Trophoblast cell (in vitro differentiated cells and primary cell): ENCODE data around the gene SCO1.

Source experiments
- DNase-seq, 2 donors: peaks; one replicate each; pipeline ENCODE4 v3.0.0-alpha.2; 2016
- H2AFZ ChIP-seq: 2 replicates; pipeline ENCODE4 v1.6.1; 2013; ENCODE audit warnings: low read length, moderate library complexity, mild to moderate bottlenecking; ENCODE audit not compliant: insufficient read depth, poor library complexity
- H2AK5ac ChIP-seq: 2 replicates; pipeline ENCODE4 v1.6.1; 2013; ENCODE audit warnings: mild to moderate bottlenecking, low read length
- H2BK120ac ChIP-seq: 2 replicates; pipeline ENCODE4 v1.6.1; 2013; ENCODE audit warnings: low read length, mild to moderate bottlenecking, moderate library complexity; ENCODE audit not compliant: insufficient read depth, poor library complexity
- H2BK12ac ChIP-seq: 2 replicates; pipeline ENCODE4 v1.6.1; 2013; ENCODE audit warnings: mild to moderate bottlenecking, low read length, moderate library complexity
- H2BK5ac ChIP-seq: 2 replicates; pipeline ENCODE4 v1.6.1; 2013; ENCODE audit warnings: low read length, low read depth, moderate library complexity, mild to moderate bottlenecking; ENCODE audit not compliant: poor library complexity
- H3K14ac ChIP-seq: 2 replicates; pipeline ENCODE4 v1.6.1; 2013; ENCODE audit warnings: mild to moderate bottlenecking, low read length
- H3K18ac ChIP-seq: 2 replicates; pipeline ENCODE4 v1.6.1; 2013; ENCODE audit warnings: mild to moderate bottlenecking, low read length
- H3K23ac ChIP-seq: 2 replicates; pipeline ENCODE4 v1.6.1; 2013; ENCODE audit warnings: low read length
- H3K27ac ChIP-seq: 2 replicates; pipeline ENCODE4 v1.5.1; 2013; ENCODE audit warnings: low read depth, mild to moderate bottlenecking, inconsistent platforms, low read length, moderate library complexity
- H3K27me3 ChIP-seq: 2 replicates; pipeline ENCODE4 v1.6.1; 2013; ENCODE audit warnings: inconsistent platforms, mild to moderate bottlenecking, low read length, moderate library complexity; ENCODE audit not compliant: insufficient read depth
- H3K36me3 ChIP-seq, 2 experiments: 1 replicate in 1 of 2; 2 replicates in 1 of 2; pipeline ENCODE4 v1.6.1; 2013; ENCODE audit warnings: low read length in 2 of 2, mild to moderate bottlenecking in 2 of 2, moderate library complexity in 1 of 2; ENCODE audit not compliant: insufficient read depth in 2 of 2, control insufficient read depth in 1 of 2
- H3K4ac ChIP-seq: 2 replicates; pipeline ENCODE4 v1.6.1; 2013; ENCODE audit warnings: low read depth, mild to moderate bottlenecking, low read length, moderate library complexity
- H3K4me1 ChIP-seq, 2 experiments: 1 replicate in 1 of 2; 2 replicates in 1 of 2; pipeline ENCODE4 v1.6.1; 2013; ENCODE audit warnings: low read length in 2 of 2, mild to moderate bottlenecking in 2 of 2, moderate library complexity in 1 of 2; ENCODE audit not compliant: insufficient read depth in 2 of 2, control insufficient read depth in 1 of 2
- H3K4me2 ChIP-seq: 2 replicates; pipeline ENCODE4 v1.6.1; 2013; ENCODE audit warnings: inconsistent platforms, mild to moderate bottlenecking, low read length, moderate library complexity
- H3K4me3 ChIP-seq: 2 replicates; pipeline ENCODE4 v1.5.1; 2013; ENCODE audit warnings: mild to moderate bottlenecking, low read depth, low read length, inconsistent platforms
- H3K79me1 ChIP-seq: one replicate; pipeline ENCODE4 v1.6.1; 2013; ENCODE audit warnings: low read length
- H3K79me2 ChIP-seq: 2 replicates; pipeline ENCODE4 v1.6.1; 2013; ENCODE audit warnings: low read length, mild to moderate bottlenecking; ENCODE audit not compliant: control insufficient read depth, insufficient read depth, poor library complexity
- H3K9ac ChIP-seq: 2 replicates; pipeline ENCODE4 v1.6.1; 2013; ENCODE audit warnings: mild to moderate bottlenecking, low read length
- H3K9me3 ChIP-seq: 2 replicates; pipeline ENCODE4 v1.6.1; 2013; ENCODE audit warnings: low read depth, mild to moderate bottlenecking, control low read depth, inconsistent platforms, low read length; ENCODE audit not compliant: insufficient read depth
- H4K12ac ChIP-seq: 2 replicates; pipeline ENCODE4 v1.6.1; 2013; ENCODE audit warnings: low read depth, mild to moderate bottlenecking, low read length, moderate library complexity
- H4K8ac ChIP-seq: 2 replicates; pipeline ENCODE4 v1.6.1; 2013; ENCODE audit warnings: low read depth, mild to moderate bottlenecking, low read length, moderate library complexity
- H4K91ac ChIP-seq: one replicate; pipeline ENCODE4 v1.6.1; 2013; ENCODE audit warnings: low read depth, mild to moderate bottlenecking, low read length, moderate library complexity
- WGBS: extraction: QIAGEN DNeasy Blood & Tissue Kit; methylation state at CpG from one replicate; pipeline ENCODE4 v1.1.7; 2013; ENCODE audit warnings: missing lambda C conversion rate; ENCODE audit not compliant: insufficient read length, insufficient coverage; ENCODE audit errors: extremely low coverage; 5-methylcytosine and 5-hydroxymethylcytosine counted together

The SCO1 gene

DNA sequence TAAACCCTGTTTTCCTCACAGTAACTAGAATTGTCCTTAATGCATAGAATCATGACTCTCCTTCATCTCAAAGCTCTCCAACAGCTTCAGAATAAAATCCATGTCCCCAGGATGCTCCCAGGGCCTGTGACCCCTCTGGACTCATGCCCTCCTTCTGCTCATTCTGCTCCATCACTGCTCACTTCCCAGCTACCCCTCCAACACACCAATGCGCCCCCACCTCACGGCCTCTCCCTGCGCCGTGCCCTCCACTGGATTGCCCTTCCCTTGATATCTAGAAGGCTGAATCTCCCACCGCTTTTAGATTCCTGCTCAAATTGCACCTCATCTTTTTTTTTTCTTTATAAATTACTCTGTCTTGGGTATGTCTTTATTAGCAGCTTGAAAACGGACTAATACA lies 45.1 kb upstream of the SCO1 start:
- H2BK120ac ChIP-seq = no peak overlapping the region
- no peak overlapping the region for H3K27ac ChIP-seq
- H3K14ac ChIP-seq = no peak overlapping the region
- H2BK12ac ChIP-seq = no peak overlapping the region
- H3K9me3 ChIP-seq = no peaks in the 10 kb centered on the region
- H3K9ac ChIP-seq = no peak overlapping the region
- no peak overlapping the region for H2BK5ac ChIP-seq
- no peak overlapping the region for H3K23ac ChIP-seq
- H3K4me2 ChIP-seq = no peak overlapping the region
- no peaks in the 10 kb centered on the region for H3K79me1 ChIP-seq
- no peak overlapping the region for H4K8ac ChIP-seq
- no peak overlapping the region for H3K4me3 ChIP-seq
- H4K12ac ChIP-seq = no peak overlapping the region
- no peak overlapping the region for H4K91ac ChIP-seq
- no peaks in the 10 kb centered on the region for H3K4me1 ChIP-seq
- no CpG with 5 or more reads among the region's 6 CpGs for WGBS
- no peaks in the 10 kb centered on the region for H3K79me2 ChIP-seq
- H3K27me3 ChIP-seq = no peaks in the 10 kb centered on the region
- H3K36me3 ChIP-seq = no peaks in the 10 kb centered on the region
- H2AFZ ChIP-seq = no peak overlapping the region
- no peak overlapping the region for H3K4ac ChIP-seq
- no peak overlapping the region for H2AK5ac ChIP-seq
- DNase-seq = no peak
- H3K18ac ChIP-seq = no peak overlapping the region

DNA sequence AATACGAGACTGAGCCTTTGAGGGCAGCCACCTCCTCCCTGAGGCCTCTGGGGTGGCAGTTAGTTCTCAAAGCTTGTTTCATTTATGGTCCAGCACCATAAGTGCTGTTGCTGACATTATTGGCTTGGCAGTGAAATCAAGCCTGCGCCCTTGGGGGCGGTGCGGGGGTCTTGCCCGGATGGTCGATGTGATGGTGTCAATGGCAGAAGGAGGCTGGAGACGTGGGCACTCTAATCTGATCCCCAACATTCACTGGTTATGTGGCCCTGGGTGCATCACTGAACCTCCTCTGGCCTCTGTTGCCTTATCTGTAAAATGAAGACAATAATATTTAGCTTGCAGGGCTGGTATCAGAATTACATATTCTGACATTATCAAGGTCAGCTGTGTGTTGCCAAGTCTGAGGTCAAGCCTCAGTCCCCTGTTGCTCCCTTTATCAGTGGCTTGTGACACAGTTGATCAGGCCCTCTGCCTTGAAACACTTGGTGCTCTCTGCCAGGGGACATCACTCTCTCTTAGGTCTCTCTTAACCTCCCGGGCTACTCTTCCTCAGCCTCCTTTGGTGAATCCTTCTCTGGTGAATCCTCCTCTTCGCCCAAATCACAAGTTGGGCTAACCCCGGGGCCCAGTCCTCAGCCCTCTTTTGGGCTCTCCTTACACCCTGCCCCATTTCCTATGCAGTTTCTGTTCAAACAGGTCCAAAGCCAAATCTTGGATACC lies 44.2 kb upstream of the SCO1 start:
- no peak overlapping the region for H4K91ac ChIP-seq
- H3K79me2 ChIP-seq = no peaks in the 10 kb centered on the region
- no peak overlapping the region for H2AFZ ChIP-seq
- H3K18ac ChIP-seq = no peak overlapping the region
- H3K9ac ChIP-seq = no peak overlapping the region
- no peak overlapping the region for H3K23ac ChIP-seq
- H4K8ac ChIP-seq = no peak overlapping the region
- no peak overlapping the region for H4K12ac ChIP-seq
- no peak overlapping the region for H3K4ac ChIP-seq
- no peaks in the 10 kb centered on the region for H3K4me1 ChIP-seq
- H3K14ac ChIP-seq = no peak overlapping the region
- no CpG with 5 or more reads among the region's 10 CpGs for WGBS
- H2BK12ac ChIP-seq = no peak overlapping the region
- no peaks in the 10 kb centered on the region for H3K27me3 ChIP-seq
- no peak overlapping the region for H3K4me3 ChIP-seq
- no peak overlapping the region for H2BK5ac ChIP-seq
- no peak overlapping the region for H3K27ac ChIP-seq
- DNase-seq = no peak
- no peak overlapping the region for H3K4me2 ChIP-seq
- no peaks in the 10 kb centered on the region for H3K36me3 ChIP-seq
- no peaks in the 10 kb centered on the region for H3K79me1 ChIP-seq
- H2BK120ac ChIP-seq = no peak overlapping the region
- H3K9me3 ChIP-seq = no peaks in the 10 kb centered on the region
- no peak overlapping the region for H2AK5ac ChIP-seq

- H3K36me3 ChIP-seq = no peaks in the 10 kb centered on the region
- H3K14ac ChIP-seq = no peak overlapping the region
- no peak for DNase-seq
- H3K9ac ChIP-seq = no peak overlapping the region
- WGBS = no CpG with 5 or more reads among the region's 5 CpGs
- no peak overlapping the region for H2AFZ ChIP-seq
- H3K23ac ChIP-seq = no peak overlapping the region
- no peaks in the 10 kb centered on the region for H3K79me1 ChIP-seq
- no peak overlapping the region for H3K18ac ChIP-seq
- no peaks in the 10 kb centered on the region for H3K9me3 ChIP-seq
- H3K27me3 ChIP-seq = no peaks in the 10 kb centered on the region
- no peaks in the 10 kb centered on the region for H3K4me1 ChIP-seq
- H3K4me3 ChIP-seq = no peak overlapping the region
- H3K79me2 ChIP-seq = no peaks in the 10 kb centered on the region
- H3K4ac ChIP-seq = no peak overlapping the region
- no peak overlapping the region for H4K12ac ChIP-seq
- no peak overlapping the region for H2BK12ac ChIP-seq
- no peak overlapping the region for H3K4me2 ChIP-seq
- no peak overlapping the region for H2BK5ac ChIP-seq
- no peak overlapping the region for H4K8ac ChIP-seq
- H3K27ac ChIP-seq = no peak overlapping the region
- no peak overlapping the region for H2AK5ac ChIP-seq
- no peak overlapping the region for H2BK120ac ChIP-seq
- no peak overlapping the region for H4K91ac ChIP-seq
Measured at GRCh38 chr17:10739386-10739785, 42.1 kb upstream of the SCO1 start.

- Histone ChIP-seq H3K27me3 (no peaks in the 10 kb centered on the region), H3K79me1 (no peaks in the 10 kb centered on the region), H2BK5ac (no peak overlapping the region), H3K4ac (no peak overlapping the region), H3K27ac (no peak overlapping the region), H3K79me2 (no peaks in the 10 kb centered on the region), H4K12ac (no peak overlapping the region), H4K8ac (no peak overlapping the region), H3K18ac (no peak overlapping the region), H3K9me3 (no peaks in the 10 kb centered on the region), H3K4me3 (no peak overlapping the region), H3K9ac (no peak overlapping the region), H2AK5ac (no peak overlapping the region), H3K36me3 (no peaks in the 10 kb centered on the region), H2BK120ac (no peak overlapping the region), H3K4me2 (no peak overlapping the region), H3K14ac (no peak overlapping the region), H4K91ac (no peak overlapping the region), H2AFZ (no peak overlapping the region), H3K4me1 (no peaks in the 10 kb centered on the region), H3K23ac (no peak overlapping the region), H2BK12ac (no peak overlapping the region)
- no CpG with 5 or more reads among the region's 5 CpGs for WGBS
- DNase-seq = no peak
Measured at GRCh38 chr17:10738521-10739258, 41.4 kb upstream of the SCO1 start.
